MM.1S (cell line): Measurements from ENCODE around the gene NPHP3.

ENCODE experiments used
- DNase-seq: peaks from one replicate; pipeline ENCODE4 v3.0.0-alpha.2; 2015
- H2AFZ ChIP-seq: fragments of 300-600 bp; sonication (generic); 2 replicates; pipeline ENCODE4 v1.6.0; 2016; ENCODE audit warnings: antibody characterized with exemption, low read length
- H3F3A ChIP-seq: fragments of 300-600 bp; sonication (generic); 2 replicates; pipeline ENCODE4 v1.6.1; 2016; ENCODE audit warnings: mild to moderate bottlenecking, antibody characterized with exemption, low read length, moderate library complexity, mixed read lengths; ENCODE audit not compliant: insufficient read depth
- H3K27ac ChIP-seq: fragments of 300-600 bp; sonication (generic); 2 replicates; pipeline ENCODE4 v1.5.1; 2016; ENCODE audit warnings: mild to moderate bottlenecking, low read length
- H3K27me3 ChIP-seq: fragments of 300-600 bp; sonication (generic); replicated peaks from 2 replicates; pipeline ENCODE4 v1.6.0; 2016; ENCODE audit warnings: low read length; ENCODE audit not compliant: insufficient read depth
- H3K36me3 ChIP-seq: fragments of 300-600 bp; sonication (generic); replicated peaks from 2 replicates; pipeline ENCODE4 v1.6.1; 2016; ENCODE audit warnings: mild to moderate bottlenecking, low read length, mixed read lengths; ENCODE audit not compliant: insufficient read depth
- H3K4me1 ChIP-seq: fragments of 300-600 bp; sonication (generic); 2 replicates; pipeline ENCODE4 v1.6.1; 2016; ENCODE audit warnings: low read length, mixed read lengths
- H3K4me2 ChIP-seq: fragments of 300-600 bp; sonication (generic); 2 replicates; pipeline ENCODE4 v1.6.0; 2016; ENCODE audit warnings: low read depth, low read length
- H3K4me3 ChIP-seq: fragments of 300-600 bp; sonication (generic); 2 replicates; pipeline ENCODE4 v1.5.1; 2016; ENCODE audit warnings: low read length, mixed read lengths
- H3K79me2 ChIP-seq: fragments of 300-600 bp; sonication (generic); 2 replicates; pipeline ENCODE4 v1.6.1; 2016; ENCODE audit warnings: mixed run types, low read length, mixed read lengths
- H3K9ac ChIP-seq: fragments of 300-600 bp; sonication (generic); 2 replicates; pipeline ENCODE4 v1.6.1; 2016; ENCODE audit warnings: low read length, mixed read lengths
- H3K9me2 ChIP-seq: fragments of 300-600 bp; sonication (generic); replicated peaks from 2 replicates; pipeline ENCODE4 v1.6.1; 2016; ENCODE audit warnings: mild to moderate bottlenecking, low read length, mixed read lengths; ENCODE audit not compliant: insufficient read depth
- H3K9me3 ChIP-seq: fragments of 300-600 bp; sonication (generic); replicated peaks from 2 replicates; pipeline ENCODE4 v1.6.1; 2016; ENCODE audit warnings: mild to moderate bottlenecking, low read length, mixed read lengths; ENCODE audit not compliant: insufficient read depth
- H4K20me1 ChIP-seq: fragments of 300-600 bp; sonication (generic); 2 replicates; pipeline ENCODE4 v1.6.1; 2016; ENCODE audit warnings: mild to moderate bottlenecking, low read length, moderate library complexity, mixed read lengths; ENCODE audit not compliant: insufficient read depth
- CTCF ChIP-seq: fragments of 300-600 bp; sonication (generic); IDR thresholded peaks from 2 replicates; pipeline ENCODE4 v1.5.1; 2016; ENCODE audit warnings: antibody characterized with exemption, low read length, mixed read lengths
- EZH2 ChIP-seq: fragments of 300-600 bp; sonication (generic); optimal IDR thresholded peaks from 2 replicates; pipeline ENCODE3; 2017; ENCODE audit warnings: low read depth, mild to moderate bottlenecking, antibody characterized with exemption, low read length, mixed read lengths
- EZH2phosphoT487 ChIP-seq: fragments of 300-600 bp; sonication (generic); IDR thresholded peaks from 2 replicates; pipeline ENCODE4 v1.6.1; 2018; ENCODE audit warnings: antibody characterized with exemption, low read length

Gene NPHP3

DNA sequence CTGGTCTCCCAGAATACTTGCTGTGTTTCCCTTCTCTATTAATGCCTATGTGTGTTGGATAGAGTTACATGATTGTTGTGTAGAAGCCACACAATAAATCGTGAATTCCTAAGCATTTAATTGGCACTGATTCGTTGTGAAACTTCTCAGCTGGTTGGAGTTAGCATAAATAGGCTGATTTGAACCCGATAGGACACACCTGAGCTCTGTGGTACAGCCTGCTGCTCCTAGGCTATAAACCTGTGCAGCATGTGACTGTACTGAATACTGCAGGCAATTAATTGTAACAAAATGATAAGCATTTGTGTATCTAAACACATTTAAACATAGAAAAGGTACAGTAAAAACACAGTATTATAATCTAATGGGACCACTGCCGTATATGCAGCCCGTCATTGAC is 67.5 kb downstream of the NPHP3 start:
- Histone ChIP-seq H3K27ac (no peak overlapping the region), H3K9me2 (no peaks in the 10 kb centered on the region), H3K27me3 (no peaks in the 10 kb centered on the region), H3K4me3 (no peak overlapping the region), H3K4me1 (peaks cover 6% of the 10 kb centered on the region; the same call in 1 of the 2 replicates), H3K79me2 (0 out of 2 replicates have a peak, but pooled peaks cover 2% of the 10 kb centered on the region), H3F3A (0 out of 2 replicates have a peak, but pooled peaks cover under 1% of the 10 kb centered on the region), H4K20me1 (no peaks in the 10 kb centered on the region), H3K9me3 (no peaks in the 10 kb centered on the region), H3K36me3 (no peaks in the 10 kb centered on the region), H3K9ac (no peak overlapping the region), H3K4me2 (no peak overlapping the region), H2AFZ (no peak overlapping the region)
- TF ChIP-seq EZH2 (no peak), EZH2phosphoT487 (no peak), CTCF (no peak)
- DNase-seq, result no peak

DNA sequence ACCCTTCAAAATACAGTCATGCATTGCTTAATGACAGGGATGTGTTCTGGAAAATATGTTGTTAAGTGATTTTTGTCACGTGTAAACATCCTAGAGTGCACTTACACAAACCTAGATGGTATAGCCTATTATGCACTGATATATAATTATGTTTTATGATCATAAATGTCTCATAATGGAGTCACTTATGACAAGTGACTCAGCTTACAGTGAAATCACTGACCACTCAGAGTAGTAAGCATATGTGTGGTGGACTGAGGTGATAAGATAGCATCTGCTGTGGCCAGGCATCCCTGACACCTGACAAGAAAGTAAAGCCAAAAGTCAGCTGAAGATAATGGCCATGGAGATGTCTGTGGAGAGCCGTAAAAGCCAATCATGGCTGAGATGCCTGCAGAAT is 68.0 kb downstream of the NPHP3 start:
- H3K9me2 ChIP-seq, result no peaks in the 10 kb centered on the region
- no peak overlapping the region for H2AFZ ChIP-seq
- H3K9ac ChIP-seq, result no peak overlapping the region
- H4K20me1 ChIP-seq, result no peaks in the 10 kb centered on the region
- no peaks in the 10 kb centered on the region for H3K79me2 ChIP-seq
- H3K4me2 ChIP-seq, result no peak overlapping the region
- no peaks in the 10 kb centered on the region for H3K36me3 ChIP-seq
- no peaks in the 10 kb centered on the region for H3F3A ChIP-seq
- no peaks in the 10 kb centered on the region for H3K27me3 ChIP-seq
- H3K27ac ChIP-seq, result no peak overlapping the region
- no peak overlapping the region for H3K4me3 ChIP-seq
- TF ChIP-seq EZH2phosphoT487 (no peak), EZH2 (no peak), CTCF (no peak)
- DNase-seq, result no peak
- peaks cover 6% of the 10 kb centered on the region; the same call in 1 of the 2 replicates for H3K4me1 ChIP-seq
- no peaks in the 10 kb centered on the region for H3K9me3 ChIP-seq

GRCh38 chr3:132652640-132653270 is 69.5 kb downstream of the NPHP3 start:
- Histone ChIP-seq H3K79me2 (no peaks in the 10 kb centered on the region), H4K20me1 (no peaks in the 10 kb centered on the region), H3K9me3 (no peaks in the 10 kb centered on the region), H3K36me3 (no peaks in the 10 kb centered on the region), H2AFZ (no peak overlapping the region), H3K4me3 (no peak overlapping the region), H3K4me2 (no peak overlapping the region), H3K9ac (no peak overlapping the region), H3K27ac (no peak overlapping the region), H3K27me3 (no peaks in the 10 kb centered on the region), H3F3A (no peaks in the 10 kb centered on the region), H3K4me1 (no peaks in the 10 kb centered on the region), H3K9me2 (no peaks in the 10 kb centered on the region)
- no peak for DNase-seq
- TF ChIP-seq CTCF (no peak), EZH2 (no peak), EZH2phosphoT487 (no peak)
